H9 (cell line): ENCODE measurements around the gene FHL1. TPM values are rescaled to one million over a fixed set of nuclear protein-coding genes. Genes with fewer than 3 reads are reported as not detected.

Source experiments
- DNase-seq: peaks from one replicate; pipeline ENCODE4 v3.0.0-alpha.2; 2017
- H2AFZ ChIP-seq: one replicate; pipeline ENCODE4 v1.6.1; 2013; ENCODE audit warnings: mild to moderate bottlenecking, low read length, control low read depth, moderate library complexity
- H2AK5ac ChIP-seq: 2 replicates; pipeline ENCODE4 v1.6.1; 2013; ENCODE audit warnings: low read length, control low read depth, mixed read lengths; ENCODE audit not compliant: insufficient read length
- H2BK120ac ChIP-seq: one replicate; pipeline ENCODE4 v1.6.1; 2013; ENCODE audit warnings: low read depth, mild to moderate bottlenecking, low read length, control low read depth, inconsistent platforms; ENCODE audit not compliant: poor library complexity, severe bottlenecking
- H2BK12ac ChIP-seq: 2 replicates; pipeline ENCODE4 v1.6.1; 2013; ENCODE audit warnings: low read length, control low read depth, mixed read lengths, low read depth; ENCODE audit not compliant: insufficient read length
- H2BK15ac ChIP-seq: 2 replicates; pipeline ENCODE4 v1.6.1; 2013; ENCODE audit warnings: low read depth, low read length, control low read depth
- H2BK20ac ChIP-seq: one replicate; pipeline ENCODE4 v1.6.1; 2013; ENCODE audit warnings: low read depth, mild to moderate bottlenecking, low read length, control low read depth, inconsistent platforms; ENCODE audit not compliant: poor library complexity, severe bottlenecking
- H2BK5ac ChIP-seq: 2 replicates; pipeline ENCODE4 v1.6.1; 2013; ENCODE audit warnings: low read length, control low read depth, mixed read lengths; ENCODE audit not compliant: insufficient read length
- H3K14ac ChIP-seq: 2 replicates; pipeline ENCODE4 v1.6.1; 2013; ENCODE audit warnings: low read length, control low read depth; ENCODE audit not compliant: insufficient read depth
- H3K18ac ChIP-seq: 2 replicates; pipeline ENCODE4 v1.6.1; 2013; ENCODE audit warnings: low read depth, mild to moderate bottlenecking, mixed read lengths, low read length, control low read depth; ENCODE audit not compliant: insufficient read length
- H3K23ac ChIP-seq: 2 replicates; pipeline ENCODE4 v1.6.1; 2013; ENCODE audit warnings: low read length, control low read depth, mixed read lengths, low read depth; ENCODE audit not compliant: insufficient read length
- H3K23me2 ChIP-seq: 2 replicates; pipeline ENCODE4 v1.6.1; 2013; ENCODE audit warnings: low read depth, mild to moderate bottlenecking, mixed read lengths, low read length, control low read depth; ENCODE audit not compliant: insufficient read length, poor library complexity, severe bottlenecking
- H3K27ac ChIP-seq: 2 replicates; pipeline ENCODE4 v1.5.1; 2013; ENCODE audit warnings: low read length, control low read depth, mixed read lengths, low read depth; ENCODE audit not compliant: insufficient read length
- H3K27me3 ChIP-seq: 2 replicates; pipeline ENCODE4 v1.6.1; 2013; ENCODE audit warnings: low read length, control low read depth, inconsistent platforms; ENCODE audit not compliant: insufficient read depth
- H3K4ac ChIP-seq: 2 replicates; pipeline ENCODE4 v1.6.1; 2013; ENCODE audit warnings: low read depth, mild to moderate bottlenecking, control low read depth, inconsistent platforms, low read length, moderate library complexity
- H3K4me1 ChIP-seq: 2 replicates; pipeline ENCODE4 v1.6.1; 2013; ENCODE audit warnings: low read length, control low read depth, inconsistent platforms; ENCODE audit not compliant: insufficient read depth
- H3K4me2 ChIP-seq: 2 replicates; pipeline ENCODE4 v1.6.1; 2013; ENCODE audit warnings: low read length, control low read depth, mixed read lengths; ENCODE audit not compliant: insufficient read length, insufficient read depth
- H3K56ac ChIP-seq: 2 replicates; pipeline ENCODE4 v1.6.1; 2013; ENCODE audit warnings: low read depth, mild to moderate bottlenecking, mixed read lengths, low read length, control low read depth; ENCODE audit not compliant: insufficient read length
- H3K79me1 ChIP-seq: 2 replicates; pipeline ENCODE4 v1.6.1; 2013; ENCODE audit warnings: low read depth, mild to moderate bottlenecking, moderate library complexity, low read length, control low read depth, inconsistent platforms; ENCODE audit not compliant: insufficient read depth, poor library complexity, severe bottlenecking
- H3K79me2 ChIP-seq: 2 replicates; pipeline ENCODE4 v1.6.1; 2013; ENCODE audit warnings: low read length, control low read depth, inconsistent platforms; ENCODE audit not compliant: insufficient read depth
- H3K9ac ChIP-seq: 2 replicates; pipeline ENCODE4 v1.6.1; 2013; ENCODE audit warnings: low read length, control low read depth, mixed read lengths; ENCODE audit not compliant: insufficient read length; ENCODE audit errors: extremely low read depth
- H3K9me3 ChIP-seq: one replicate; pipeline ENCODE4 v1.6.1; 2013; ENCODE audit warnings: low read depth, low read length, inconsistent platforms; ENCODE audit not compliant: control insufficient read depth
- H3T11ph ChIP-seq: one replicate; pipeline ENCODE4 v1.6.1; 2013; ENCODE audit warnings: mild to moderate bottlenecking, low read length, control low read depth, inconsistent platforms
- H4K20me1 ChIP-seq: one replicate; pipeline ENCODE4 v1.6.1; 2013; ENCODE audit not compliant: control insufficient read depth, insufficient read length, insufficient read depth
- H4K5ac ChIP-seq: 2 replicates; pipeline ENCODE4 v1.6.1; 2013; ENCODE audit warnings: low read depth, mild to moderate bottlenecking, mixed read lengths, low read length, control low read depth; ENCODE audit not compliant: insufficient read length
- H4K8ac ChIP-seq: replicated peaks from 2 replicates; pipeline ENCODE4 v1.6.1; 2013; ENCODE audit warnings: low read length, control low read depth, mixed read lengths, low read depth; ENCODE audit not compliant: insufficient read length
- H4K91ac ChIP-seq: 2 replicates; pipeline ENCODE4 v1.6.1; 2013; ENCODE audit warnings: low read depth, mild to moderate bottlenecking, moderate library complexity, mixed read lengths, low read length, control low read depth; ENCODE audit not compliant: insufficient read length
- H3K27ac Mint-ChIP-seq, 3 experiments: 2 replicates in 2 of 3; 3 replicates in 1 of 3; pipeline ENCODE4 v1.8.0; 2020 to 2021; ENCODE audit warnings: mixed read lengths in 3 of 3, mild to moderate bottlenecking in 1 of 3, moderate library complexity in 1 of 3
- H3K27me3 Mint-ChIP-seq: 2 replicates; pipeline ENCODE4 v1.8.0; 2021; ENCODE audit warnings: low read depth, mild to moderate bottlenecking, moderate library complexity, mixed read lengths
- H3K36me3 Mint-ChIP-seq, 3 experiments: 2 replicates in 2 of 3; 3 replicates in 1 of 3; pipeline ENCODE4 v1.8.0; 2020 to 2021; ENCODE audit warnings: low read depth in 3 of 3, mixed read lengths in 3 of 3; ENCODE audit not compliant: insufficient read depth in 1 of 3
- H3K4me1 Mint-ChIP-seq, 2 experiments: 2 replicates each; pipeline ENCODE4 v1.8.0; 2020; ENCODE audit warnings: mixed read lengths in 2 of 2
- H3K4me3 Mint-ChIP-seq, 2 experiments: 2 replicates in 1 of 2; 3 replicates in 1 of 2; pipeline ENCODE4 v1.8.0; 2020 to 2021; ENCODE audit warnings: mild to moderate bottlenecking in 2 of 2, mixed read lengths in 2 of 2, moderate library complexity in 1 of 2
- H3K9me3 Mint-ChIP-seq, 2 experiments: 2 replicates in 1 of 2; 3 replicates in 1 of 2; pipeline ENCODE4 v1.8.0; 2020; ENCODE audit warnings: mild to moderate bottlenecking in 2 of 2, mixed read lengths in 2 of 2, moderate library complexity in 1 of 2
- CTCF ChIP-seq: fragments of 200-600 bp; sonication (generic); conservative IDR thresholded peaks from 3 replicates; pipeline ENCODE4 v1.8.0; 2021; ENCODE audit warnings: antibody characterized with exemption, mild to moderate bottlenecking
- WGBS: extraction: QIAGEN DNeasy Blood & Tissue Kit; methylation state at CpG from one replicate; pipeline ENCODE4 v1.1.7; 2013; ENCODE audit warnings: missing lambda C conversion rate, low lambda C conversion rate, mixed read lengths; ENCODE audit not compliant: insufficient read length; ENCODE audit errors: extremely low coverage; 5-methylcytosine and 5-hydroxymethylcytosine counted together
- total RNA-seq: library from RNA; stranded (reverse); gene quantifications from 2 replicates; pipeline ENCODE4 v1.2.1, GENCODE V29; 2021

FHL1 gene
- total RNA-seq, 1 experiment from 2014 or later, result 20.0 TPM

GRCh38 chrX:136220540-136220939 is 73.2 kb downstream of the FHL1 start:
- Histone ChIP-seq H3K23me2 (no peaks in the 10 kb centered on the region), H3K27me3 (no peaks in the 10 kb centered on the region), H2BK12ac (no peak overlapping the region), H3K4me2 (no peak overlapping the region), H3K79me2 (no peaks in the 10 kb centered on the region), H3K56ac (no peak overlapping the region), H2BK120ac (no peak overlapping the region), H4K20me1 (no peaks in the 10 kb centered on the region), H4K91ac (no peak overlapping the region), H2BK15ac (no peak overlapping the region), H3K9ac (no peak overlapping the region), H4K8ac (no peak overlapping the region), H2BK5ac (no peak overlapping the region), H3K9me3 (peaks cover 25% of the 10 kb centered on the region), H3K23ac (no peak overlapping the region), H2BK20ac (no peak overlapping the region), H3K14ac (no peak overlapping the region), H4K5ac (no peak overlapping the region), H3K79me1 (no peaks in the 10 kb centered on the region), H3K4me1 (no peaks in the 10 kb centered on the region), H3K4ac (no peak overlapping the region), H2AK5ac (no peak overlapping the region), H3K27ac (no peak overlapping the region), H3T11ph (no peak overlapping the region), H2AFZ (no peak overlapping the region), H3K18ac (no peak overlapping the region)
- no peak for TF ChIP-seq CTCF
- Mint-ChIP-seq H3K36me3 (peaks cover 19 to 70% (median 49%) of the 10 kb centered on the region in 3 experiments), H3K4me1 (peaks cover 0 to under 1% of the 10 kb centered on the region in 2 experiments; a peak in 1 of 4 replicates), H3K4me3 (no peak overlapping the region), H3K9me3 (peaks cover 46 to 64% of the 10 kb centered on the region in 2 experiments), H3K27ac (no peak overlapping the region), H3K27me3 (no peaks in the 10 kb centered on the region)
- DNase-seq, result no peak
- WGBS, result no CpG with 5 or more reads among the region's 4 CpGs
